GM23338 (cell line): ENCODE results near the gene CAPN9. TPM values are rescaled to one million over a fixed set of nuclear protein-coding genes. Genes with fewer than 3 reads are reported as not detected.

Experiments
- ATAC-seq: fragments of 200-7000 bp; cut with Tn5 transposase; 3 replicates; pipeline ENCODE4 v1.9.1; 2020
- DNase-seq: peaks from one replicate; pipeline ENCODE4 v3.0.0-alpha.2; 2015; ENCODE audit warnings: low spot score
- H2AFZ ChIP-seq: fragments of 200-600 bp; sonication (generic); 2 replicates; pipeline ENCODE4 v1.8.0; 2016; ENCODE audit warnings: antibody characterized with exemption, mild to moderate bottlenecking, moderate library complexity
- H3F3A ChIP-seq: fragments of 200-600 bp; sonication (generic); replicated peaks from 2 replicates; pipeline ENCODE4 v1.8.0; 2017; ENCODE audit warnings: antibody characterized with exemption, mixed run types, low read depth
- H3K27ac ChIP-seq: fragments of 200-600 bp; sonication (generic); 2 replicates; pipeline ENCODE4 v1.6.1; 2016; ENCODE audit warnings: low read depth
- H3K27me3 ChIP-seq: fragments of 200-600 bp; sonication (generic); 2 replicates; pipeline ENCODE4 v1.8.0; 2016; ENCODE audit warnings: mild to moderate bottlenecking, mixed run types, moderate library complexity; ENCODE audit not compliant: insufficient read depth
- H3K36me3 ChIP-seq: fragments of 200-600 bp; sonication (generic); 2 replicates; pipeline ENCODE4 v1.8.0; 2016; ENCODE audit warnings: mild to moderate bottlenecking; ENCODE audit not compliant: insufficient read depth
- H3K4me1 ChIP-seq: fragments of 200-600 bp; sonication (generic); 2 replicates; pipeline ENCODE4 v1.8.0; 2016; ENCODE audit warnings: mild to moderate bottlenecking, moderate library complexity; ENCODE audit not compliant: insufficient read depth
- H3K4me2 ChIP-seq: fragments of 200-600 bp; sonication (generic); 2 replicates; pipeline ENCODE4 v1.7.1; 2017; ENCODE audit warnings: mixed run types
- H3K4me3 ChIP-seq: fragments of 200-600 bp; sonication (generic); 2 replicates; pipeline ENCODE4 v1.6.1; 2016; ENCODE audit warnings: mixed run types
- H3K79me2 ChIP-seq: fragments of 200-600 bp; sonication (generic); replicated peaks from 2 replicates; pipeline ENCODE4 v1.8.0; 2017; ENCODE audit warnings: mild to moderate bottlenecking; ENCODE audit not compliant: insufficient read depth
- H3K9me2 ChIP-seq: fragments of 200-600 bp; sonication (generic); 2 replicates; pipeline ENCODE4 v1.8.0; 2017; ENCODE audit not compliant: insufficient read depth
- H4K20me1 ChIP-seq: fragments of 200-600 bp; sonication (generic); replicated peaks from 2 replicates; pipeline ENCODE4 v1.8.0; 2017; ENCODE audit warnings: mild to moderate bottlenecking; ENCODE audit not compliant: insufficient read depth
- H3K27ac Mint-ChIP-seq: 2 replicates; pipeline ENCODE4 v1.8.0; 2020; ENCODE audit warnings: inconsistent platforms, mild to moderate bottlenecking, moderate library complexity, mixed read lengths
- H3K27me3 Mint-ChIP-seq: 3 replicates; pipeline ENCODE4 v1.8.0; 2022; ENCODE audit warnings: low read depth, mild to moderate bottlenecking, moderate library complexity, mixed read lengths, inconsistent platforms; ENCODE audit not compliant: insufficient read depth, poor library complexity
- H3K36me3 Mint-ChIP-seq: 3 replicates; pipeline ENCODE4 v1.8.0; 2021; ENCODE audit warnings: low read depth, mild to moderate bottlenecking, inconsistent platforms, moderate library complexity, mixed read lengths
- H3K4me1 Mint-ChIP-seq: 3 replicates; pipeline ENCODE4 v1.8.0; 2020; ENCODE audit warnings: mild to moderate bottlenecking, inconsistent platforms, mixed read lengths
- H3K4me3 Mint-ChIP-seq: 3 replicates; pipeline ENCODE4 v1.8.0; 2021; ENCODE audit warnings: moderate library complexity, mild to moderate bottlenecking, inconsistent platforms, mixed read lengths
- H3K9me3 Mint-ChIP-seq: 3 replicates; pipeline ENCODE4 v1.8.0; 2020; ENCODE audit warnings: moderate library complexity, mild to moderate bottlenecking, inconsistent platforms, mixed read lengths
- CREB1 ChIP-seq: fragments of 250-450 bp; sonication (Bioruptor Pico); IDR thresholded peaks from 2 replicates; pipeline ENCODE4 v1.5.0; 2020; ENCODE audit warnings: low read depth, mild to moderate bottlenecking, moderate library complexity
- CTCF ChIP-seq, 2 experiments: fragments of 200-600 bp in 1 of 2; sonication (generic) in 1 of 2; conservative IDR thresholded peaks; 2 replicates each; pipeline versions ENCODE4 v1.5.1 to v1.6.1; 2016 to 2017; ENCODE audit warnings: antibody characterized with exemption in 2 of 2, low read depth in 2 of 2, mild to moderate bottlenecking in 2 of 2, moderate library complexity in 1 of 2
- ETS1 ChIP-seq: IDR thresholded peaks from 2 replicates; pipeline ENCODE4 v1.6.1; 2016; ENCODE audit warnings: antibody characterized with exemption
- EZH2 ChIP-seq: fragments of 200-600 bp; sonication (generic); IDR thresholded peaks from one replicate; pipeline ENCODE4 v1.8.0; 2017; ENCODE audit warnings: antibody characterized with exemption, mild to moderate bottlenecking, low read depth; ENCODE audit not compliant: unreplicated experiment
- EZH2phosphoT487 ChIP-seq: fragments of 200-600 bp; sonication (generic); IDR thresholded peaks from one replicate; pipeline ENCODE4 v1.8.1; 2018; ENCODE audit warnings: antibody characterized with exemption; ENCODE audit not compliant: unreplicated experiment
- JUNB ChIP-seq: IDR thresholded peaks from one replicate; pipeline ENCODE4 v1.6.1; 2016; ENCODE audit warnings: antibody characterized with exemption; ENCODE audit not compliant: unreplicated experiment
- NANOG ChIP-seq: IDR thresholded peaks from 2 replicates; pipeline ENCODE4 v1.6.1; 2016; ENCODE audit warnings: antibody characterized with exemption, borderline replicate concordance
- POLR2AphosphoS5 ChIP-seq: IDR thresholded peaks from 2 replicates; pipeline ENCODE4 v1.6.1; 2016; ENCODE audit warnings: antibody characterized with exemption, low read depth
- REST ChIP-seq: IDR thresholded peaks from one replicate; pipeline ENCODE4 v1.6.1; 2018; ENCODE audit warnings: antibody characterized with exemption; ENCODE audit not compliant: unreplicated experiment
- STAT1 ChIP-seq: IDR thresholded peaks from one replicate; pipeline ENCODE4 v1.6.1; 2016; ENCODE audit warnings: antibody characterized with exemption; ENCODE audit not compliant: unreplicated experiment
- ZNF114 ChIP-seq: fragments of 250-450 bp; sonication (Bioruptor Pico); IDR thresholded peaks from 2 replicates; pipeline ENCODE4 v1.5.0; 2020; ENCODE audit warnings: mild to moderate bottlenecking, moderate library complexity
- ZNF331 ChIP-seq: fragments of 250-450 bp; sonication (Bioruptor Pico); IDR thresholded peaks from 2 replicates; pipeline ENCODE4 v1.5.0; 2020; ENCODE audit warnings: low read depth, mild to moderate bottlenecking, moderate library complexity
- ZNF462 ChIP-seq: fragments of 250-450 bp; sonication (Bioruptor Pico); IDR thresholded peaks from 2 replicates; pipeline ENCODE4 v1.5.0; 2020; ENCODE audit warnings: mild to moderate bottlenecking, moderate library complexity
- polyA plus RNA-seq: library from polyadenylated mRNA; unstranded; fragments of >200 nt; fragmentation: Nextera tagmentation; extraction: Ambion mirVana; gene quantifications from 2 replicates; pipeline ENCODE4 v1.2.1, GENCODE V29; 2016
- total RNA-seq: library from RNA; depleted of rRNA; stranded (reverse); fragments of >200 nt; shearing (Covaris generic); gene quantifications from 2 replicates; pipeline ENCODE4 v1.2.3, GENCODE V29; 2014

CAPN9 gene
- total and polyA plus RNA-seq, 2 experiments from 2014 or later = 0.07 TPM; not detected in 1

GRCh38 chr1:230743899-230744298 is 3.3 kb upstream of the CAPN9 start:
- Mint-ChIP-seq H3K27ac (no peak overlapping the region), H3K36me3 (no peaks in the 10 kb centered on the region), H3K4me3 (no peak overlapping the region), H3K9me3 (no peaks in the 10 kb centered on the region), H3K4me1 (peaks cover 20% of the 10 kb centered on the region; the same call in 2 of the 3 replicates), H3K27me3 (peaks cover 9% of the 10 kb centered on the region)
- DNase-seq = no peak
- no peak overlapping the region for H2AFZ ChIP-seq
- no peaks in the 10 kb centered on the region for H4K20me1 ChIP-seq
- H3K79me2 ChIP-seq = no peaks in the 10 kb centered on the region
- no peak overlapping the region for H3K27ac ChIP-seq
- TF ChIP-seq STAT1 (no peak), CTCF (conservative IDR thresholded peaks at IDR 0.05; ENCODE audit: low read depth in 2 of 2) (no peak), POLR2AphosphoS5 (no peak), NANOG (no peak), REST (no peak), EZH2phosphoT487 (no peak), ZNF114 (no peak), JUNB (no peak), ZNF462 (no peak), CREB1 (CRISPR knock-in tag) (no peak), ZNF331 (CRISPR knock-in tag) (no peak), ETS1 (no peak), EZH2 (no peak)
- no peak overlapping the region for H3K4me3 ChIP-seq
- no peaks in the 10 kb centered on the region for H3K9me2 ChIP-seq
- no peaks in the 10 kb centered on the region for H3K27me3 ChIP-seq
- ATAC-seq = no peak
- H3K4me1 ChIP-seq = no peaks in the 10 kb centered on the region; the same call in 1 of the 2 replicates
- H3K36me3 ChIP-seq = no peaks in the 10 kb centered on the region
- no peaks in the 10 kb centered on the region for H3F3A ChIP-seq
- H3K4me2 ChIP-seq = no peak overlapping the region
